ENCODE measurements around the gene TAF1A.

DNA sequence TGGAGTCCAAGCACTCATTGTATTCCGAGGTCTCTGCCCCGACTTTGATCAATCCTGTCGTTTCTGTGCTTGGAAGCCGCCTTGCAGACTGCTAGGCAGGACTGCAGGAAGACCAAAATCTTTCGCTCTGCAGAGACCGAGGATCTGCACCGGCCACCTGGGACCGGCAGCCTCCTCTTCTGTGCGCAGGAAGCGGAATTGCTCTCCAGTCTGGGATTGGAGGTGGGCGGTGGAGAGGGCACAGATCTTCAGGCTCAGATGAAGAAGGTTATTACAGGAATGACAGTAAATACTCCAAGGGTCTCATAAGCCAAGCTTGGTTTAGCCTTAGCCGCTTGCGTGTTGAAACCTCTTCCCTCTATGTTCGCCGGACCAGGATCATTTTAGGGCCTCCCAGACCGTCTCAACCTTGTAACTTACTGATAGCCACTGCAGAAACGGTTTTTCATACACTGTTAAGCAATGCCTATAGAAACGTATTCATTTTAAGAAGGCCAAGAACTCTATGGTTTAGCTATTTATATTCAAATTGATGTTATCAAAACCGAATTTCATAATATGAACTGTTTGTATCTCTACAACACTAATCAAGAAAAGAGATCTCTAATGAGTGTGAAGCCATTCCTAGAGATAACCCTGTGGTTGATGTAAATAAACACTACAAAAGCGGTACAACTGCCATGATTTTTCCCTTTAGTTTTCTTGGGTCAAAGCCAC, 29.3 kb upstream of the TAF1A start:
- TF ChIP-seq POLR2A (IDR thresholded peaks at IDR 0.05) (no peak), EP300 (IDR thresholded peaks at IDR 0.05) (no peak)
- TF ChIP-seq, protein P1, sequence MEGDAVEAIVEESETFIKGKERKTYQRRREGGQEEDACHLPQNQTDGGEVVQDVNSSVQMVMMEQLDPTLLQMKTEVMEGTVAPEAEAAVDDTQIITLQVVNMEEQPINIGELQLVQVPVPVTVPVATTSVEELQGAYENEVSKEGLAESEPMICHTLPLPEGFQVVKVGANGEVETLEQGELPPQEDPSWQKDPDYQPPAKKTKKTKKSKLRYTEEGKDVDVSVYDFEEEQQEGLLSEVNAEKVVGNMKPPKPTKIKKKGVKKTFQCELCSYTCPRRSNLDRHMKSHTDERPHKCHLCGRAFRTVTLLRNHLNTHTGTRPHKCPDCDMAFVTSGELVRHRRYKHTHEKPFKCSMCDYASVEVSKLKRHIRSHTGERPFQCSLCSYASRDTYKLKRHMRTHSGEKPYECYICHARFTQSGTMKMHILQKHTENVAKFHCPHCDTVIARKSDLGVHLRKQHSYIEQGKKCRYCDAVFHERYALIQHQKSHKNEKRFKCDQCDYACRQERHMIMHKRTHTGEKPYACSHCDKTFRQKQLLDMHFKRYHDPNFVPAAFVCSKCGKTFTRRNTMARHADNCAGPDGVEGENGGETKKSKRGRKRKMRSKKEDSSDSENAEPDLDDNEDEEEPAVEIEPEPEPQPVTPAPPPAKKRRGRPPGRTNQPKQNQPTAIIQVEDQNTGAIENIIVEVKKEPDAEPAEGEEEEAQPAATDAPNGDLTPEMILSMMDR (IDR thresholded peaks at IDR 0.05) = no peak

Measured in gastroesophageal sphincter (tissue), 3 donors.